ENCODE results near the gene ORM2. TPM values are rescaled to one million over a fixed set of nuclear protein-coding genes. Genes with fewer than 3 reads are reported as not detected.
"Not testable (repeated sequence)": the region's sequence is repeated elsewhere in the genome, so short reads cannot be mapped to it uniquely, and the experiment has no call there.

The ORM2 gene
- polyA plus RNA-seq, 1 of the 3 experiments (the other 2 are of a cell fraction) = not detected

- H3K4me2 ChIP-seq; H3K9ac ChIP-seq; H3K36me3 ChIP-seq (replicated peaks in 1 of 2; ENCODE audit: control insufficient read depth in 1 of 2, insufficient read depth in 2 of 2, low read length in 1 of 2); DNase-seq; H3K79me2 ChIP-seq (ENCODE audit: insufficient read depth); H4K20me1 ChIP-seq (ENCODE audit: insufficient read depth); H2AFZ ChIP-seq (ENCODE audit: low read depth); H3K9me3 ChIP-seq; H3K4me3 ChIP-seq (ENCODE audit: low read depth in 2 of 2, low read length in 1 of 2); H3K27me3 ChIP-seq (ENCODE audit: insufficient read depth); H3K4me1 ChIP-seq (ENCODE audit: control insufficient read depth in 1 of 2, insufficient read depth in 2 of 2, low read depth in 1 of 2, low read length in 1 of 2); H3F3A ChIP-seq (replicated peaks; ENCODE audit: insufficient read depth); H3K27ac ChIP-seq (ENCODE audit: low read depth in 2 of 2, low read length in 1 of 2); H3K9me2 ChIP-seq; POLR2A ChIA-PET: not testable (repeated sequence)
- CTCF ChIA-PET = interaction anchor here (0.9 kb wide), 1 partner anchor 31 kb away, joined by 3 read pairs; no protein-coding TSS in a partner anchor
- TF ChIP-seq FOSL2 (IDR thresholded peaks at IDR 0.05; ENCODE audit: borderline replicate concordance, low read depth) = peak; percentile 51; the same call in 1 of the 2 replicates
- 67% methylated on average over 7 of the region's 7 CpGs for WGBS (ENCODE audit: low lambda C conversion rate)
Observed at GRCh38 chr9:114320710-114321109, 9.0 kb upstream of the ORM2 start.

DNA sequence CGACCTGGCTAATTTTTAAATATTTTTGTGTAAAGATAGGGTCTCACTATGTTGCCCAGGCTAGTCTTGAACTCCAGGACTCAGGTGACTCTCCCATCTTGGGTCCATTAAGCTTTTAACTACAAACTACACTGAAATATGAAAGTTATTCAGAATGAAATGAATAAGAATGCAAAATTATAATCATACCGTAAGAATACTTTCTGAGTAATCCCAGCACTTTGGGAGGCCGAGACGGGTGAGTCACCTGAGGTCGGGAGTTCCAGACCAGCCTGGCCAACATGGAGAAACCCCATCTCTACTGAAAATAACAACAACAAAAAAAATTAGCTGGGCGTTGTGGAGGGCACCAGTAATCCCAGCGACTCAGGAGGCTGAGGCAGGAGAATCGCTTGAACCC, 7.9 kb upstream of the ORM2 start:
- no peak for DNase-seq
- Histone ChIP-seq H3K9me3 (no peaks in the 10 kb centered on the region), H3F3A (replicated peaks; ENCODE audit: insufficient read depth) (peaks cover 7% of the 10 kb centered on the region), H3K9me2 (no peaks in the 10 kb centered on the region), H3K36me3 (replicated peaks in 1 of 2; ENCODE audit: control insufficient read depth in 1 of 2, insufficient read depth in 2 of 2, low read length in 1 of 2) (no peaks in the 10 kb centered on the region), H3K27ac (ENCODE audit: low read depth in 2 of 2, low read length in 1 of 2) (peak overlapping the region in 1 of 2 experiments; percentile 17; a peak in 1 of 4 replicates), H3K4me3 (ENCODE audit: low read depth in 2 of 2, low read length in 1 of 2) (no peak overlapping the region), H3K4me1 (ENCODE audit: control insufficient read depth in 1 of 2, insufficient read depth in 2 of 2, low read depth in 1 of 2, low read length in 1 of 2) (peaks cover 0 to 3% of the 10 kb centered on the region in 2 experiments; a peak in 2 of 4 replicates), H3K9ac (no peak overlapping the region), H3K27me3 (ENCODE audit: insufficient read depth) (no peaks in the 10 kb centered on the region), H2AFZ (ENCODE audit: low read depth) (no peak overlapping the region), H3K79me2 (ENCODE audit: insufficient read depth) (no peaks in the 10 kb centered on the region), H4K20me1 (ENCODE audit: insufficient read depth) (no peaks in the 10 kb centered on the region), H3K4me2 (no peak overlapping the region)
- WGBS (ENCODE audit: low lambda C conversion rate) = 49% methylated on average over 8 of the region's 8 CpGs
- POLR2A ChIA-PET = no interaction called here
- TF ChIP-seq EP300 (IDR thresholded peaks at IDR 0.05; ENCODE audit: borderline replicate concordance in 1 of 2, low read depth in 1 of 2, low read length in 1 of 2) = peak in 1 of 2 experiments; percentile 13; a peak in 1 of 4 replicates
- peak; percentile 36 for TF ChIP-seq JUND (IDR thresholded peaks at IDR 0.05)
- TF ChIP-seq SMC3 (IDR thresholded peaks at IDR 0.05; ENCODE audit: low read depth, low read length) = no peak
- no peak for TF ChIP-seq FOXJ3 (CRISPR knock-in tag; IDR thresholded peaks at IDR 0.05)
- TF ChIP-seq, protein P1, sequence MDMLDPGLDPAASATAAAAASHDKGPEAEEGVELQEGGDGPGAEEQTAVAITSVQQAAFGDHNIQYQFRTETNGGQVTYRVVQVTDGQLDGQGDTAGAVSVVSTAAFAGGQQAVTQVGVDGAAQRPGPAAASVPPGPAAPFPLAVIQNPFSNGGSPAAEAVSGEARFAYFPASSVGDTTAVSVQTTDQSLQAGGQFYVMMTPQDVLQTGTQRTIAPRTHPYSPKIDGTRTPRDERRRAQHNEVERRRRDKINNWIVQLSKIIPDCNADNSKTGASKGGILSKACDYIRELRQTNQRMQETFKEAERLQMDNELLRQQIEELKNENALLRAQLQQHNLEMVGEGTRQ (IDR thresholded peaks at IDR 0.05; ENCODE audit: borderline replicate concordance, low read depth, low read length) = no peak
- TF ChIP-seq MAX (IDR thresholded peaks at IDR 0.05; ENCODE audit: low read depth) = no peak
- TF ChIP-seq RAD21 (IDR thresholded peaks at IDR 0.05; ENCODE audit: low read length) = no peak
- TF ChIP-seq, protein P2, sequence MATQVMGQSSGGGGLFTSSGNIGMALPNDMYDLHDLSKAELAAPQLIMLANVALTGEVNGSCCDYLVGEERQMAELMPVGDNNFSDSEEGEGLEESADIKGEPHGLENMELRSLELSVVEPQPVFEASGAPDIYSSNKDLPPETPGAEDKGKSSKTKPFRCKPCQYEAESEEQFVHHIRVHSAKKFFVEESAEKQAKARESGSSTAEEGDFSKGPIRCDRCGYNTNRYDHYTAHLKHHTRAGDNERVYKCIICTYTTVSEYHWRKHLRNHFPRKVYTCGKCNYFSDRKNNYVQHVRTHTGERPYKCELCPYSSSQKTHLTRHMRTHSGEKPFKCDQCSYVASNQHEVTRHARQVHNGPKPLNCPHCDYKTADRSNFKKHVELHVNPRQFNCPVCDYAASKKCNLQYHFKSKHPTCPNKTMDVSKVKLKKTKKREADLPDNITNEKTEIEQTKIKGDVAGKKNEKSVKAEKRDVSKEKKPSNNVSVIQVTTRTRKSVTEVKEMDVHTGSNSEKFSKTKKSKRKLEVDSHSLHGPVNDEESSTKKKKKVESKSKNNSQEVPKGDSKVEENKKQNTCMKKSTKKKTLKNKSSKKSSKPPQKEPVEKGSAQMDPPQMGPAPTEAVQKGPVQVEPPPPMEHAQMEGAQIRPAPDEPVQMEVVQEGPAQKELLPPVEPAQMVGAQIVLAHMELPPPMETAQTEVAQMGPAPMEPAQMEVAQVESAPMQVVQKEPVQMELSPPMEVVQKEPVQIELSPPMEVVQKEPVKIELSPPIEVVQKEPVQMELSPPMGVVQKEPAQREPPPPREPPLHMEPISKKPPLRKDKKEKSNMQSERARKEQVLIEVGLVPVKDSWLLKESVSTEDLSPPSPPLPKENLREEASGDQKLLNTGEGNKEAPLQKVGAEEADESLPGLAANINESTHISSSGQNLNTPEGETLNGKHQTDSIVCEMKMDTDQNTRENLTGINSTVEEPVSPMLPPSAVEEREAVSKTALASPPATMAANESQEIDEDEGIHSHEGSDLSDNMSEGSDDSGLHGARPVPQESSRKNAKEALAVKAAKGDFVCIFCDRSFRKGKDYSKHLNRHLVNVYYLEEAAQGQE (IDR thresholded peaks at IDR 0.05; ENCODE audit: low read depth, low read length) = no peak
- no peak for TF ChIP-seq NFIC (IDR thresholded peaks at IDR 0.05; ENCODE audit: borderline replicate concordance)
- peak; percentile 51; the same call in 1 of the 2 replicates for TF ChIP-seq FOSL2 (IDR thresholded peaks at IDR 0.05; ENCODE audit: borderline replicate concordance, low read depth)
- TF ChIP-seq TCF12 (IDR thresholded peaks at IDR 0.05) = peak; percentile 15; the same call in 1 of the 2 replicates
- CTCF ChIA-PET = interaction anchor here (0.7 to 1.1 kb wide), 2 partner anchors 239 to 359 kb away, joined by 3 to 4 read pairs; no protein-coding TSS in a partner anchor

GRCh38 chr9:114322160-114322818, 7.4 kb upstream of the ORM2 start:
- DNase-seq; H3K9me2 ChIP-seq; H2AFZ ChIP-seq (ENCODE audit: low read depth); H3F3A ChIP-seq (replicated peaks; ENCODE audit: insufficient read depth); H3K4me1 ChIP-seq (ENCODE audit: control insufficient read depth in 1 of 2, insufficient read depth in 2 of 2, low read depth in 1 of 2, low read length in 1 of 2); H3K4me2 ChIP-seq; H3K79me2 ChIP-seq (ENCODE audit: insufficient read depth); H4K20me1 ChIP-seq (ENCODE audit: insufficient read depth); H3K36me3 ChIP-seq (replicated peaks in 1 of 2; ENCODE audit: control insufficient read depth in 1 of 2, insufficient read depth in 2 of 2, low read length in 1 of 2); H3K27ac ChIP-seq (ENCODE audit: low read depth in 2 of 2, low read length in 1 of 2); H3K9ac ChIP-seq; H3K27me3 ChIP-seq (ENCODE audit: insufficient read depth); POLR2A ChIA-PET; H3K4me3 ChIP-seq (ENCODE audit: low read depth in 2 of 2, low read length in 1 of 2); H3K9me3 ChIP-seq: not testable (repeated sequence)
- WGBS (ENCODE audit: low lambda C conversion rate) = 85% methylated on average over 11 of the region's 12 CpGs
- CTCF ChIA-PET = interaction anchor here (1.1 kb wide), 1 partner anchor 240 kb away, joined by 4 read pairs; no protein-coding TSS in a partner anchor

Data from SK-N-SH (cell line).